Effector CD4-positive, alpha-beta T cell (primary cell): ENCODE results near the gene AGAP1.

Experiments used
- DNase-seq: peaks from one replicate; pipeline ENCODE4 v3.0.0-alpha.2; 2020

Gene AGAP1

DNA sequence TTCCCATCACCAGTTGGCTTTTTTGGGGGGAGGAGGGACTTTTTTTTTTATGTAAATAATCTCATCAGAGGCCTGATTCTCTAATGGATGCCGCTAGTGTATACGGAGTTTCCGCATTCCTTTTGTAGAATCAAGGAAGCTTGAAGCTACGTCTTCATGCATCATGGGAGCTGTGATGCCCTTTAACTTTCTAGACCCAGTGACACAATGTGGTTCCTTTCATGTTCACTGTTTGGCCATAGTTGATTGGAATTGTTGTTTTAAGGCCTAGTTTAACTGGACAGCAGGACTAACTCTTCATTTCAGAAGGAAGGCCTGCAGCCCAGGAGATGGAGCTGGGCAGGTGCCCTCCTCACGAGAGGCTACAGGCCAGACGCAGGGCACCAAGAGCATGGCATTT lies 287.9 kb downstream of the AGAP1 start:
- DNase-seq, result no peak

GRCh38 chr2:235784788-235785187 lies 290.9 kb downstream of the AGAP1 start:
- DNase-seq, result no peak

DNA sequence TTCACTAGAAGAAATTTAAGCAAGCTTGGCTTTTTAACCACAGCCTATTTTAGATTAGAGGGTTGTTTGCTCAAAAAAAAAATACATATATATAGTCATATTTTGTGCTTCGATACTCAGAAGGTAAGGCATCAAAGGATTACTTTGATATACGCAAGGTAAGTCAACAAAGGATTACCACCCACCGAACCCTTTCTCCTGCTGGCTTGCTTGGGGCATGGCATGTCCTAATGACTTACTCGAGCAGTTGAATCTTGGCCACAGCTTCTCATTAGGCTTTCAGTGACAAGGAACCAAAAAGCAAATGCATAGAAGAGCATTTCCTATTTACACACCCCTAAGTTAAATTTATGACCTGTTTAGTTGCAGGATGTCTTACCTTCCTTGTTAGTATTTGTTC lies 295.7 kb downstream of the AGAP1 start:
- DNase-seq, result no peak

GRCh38 chr2:235793163-235793752 lies 299.4 kb downstream of the AGAP1 start:
- no peak for DNase-seq

DNA sequence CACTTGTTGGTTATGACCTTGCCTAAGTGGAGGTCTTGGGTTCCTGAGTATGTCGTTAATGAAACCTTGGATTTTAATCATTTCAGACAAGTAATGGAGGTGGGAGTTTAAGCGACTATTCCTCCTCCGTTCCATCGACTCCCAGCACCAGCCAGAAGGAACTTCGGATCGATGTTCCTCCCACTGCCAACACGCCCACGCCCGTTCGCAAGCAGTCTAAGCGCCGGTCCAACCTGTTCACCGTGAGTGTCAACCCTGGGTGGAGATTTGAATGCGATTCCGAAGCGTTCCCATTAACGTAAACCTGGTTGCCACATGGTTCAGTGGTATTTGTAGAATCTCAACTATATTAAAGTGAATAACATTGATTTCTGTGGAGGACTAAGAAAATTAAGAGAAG lies 305.4 kb downstream of the AGAP1 start:
- no peak for DNase-seq

- DNase-seq, result no peak
These were observed 308.7 kb downstream of the AGAP1 start for GRCh38 chr2:235802542-235802941.

- no peak for DNase-seq
These were observed 309.2 kb downstream of the AGAP1 start for GRCh38 chr2:235803028-235803427.

DNA sequence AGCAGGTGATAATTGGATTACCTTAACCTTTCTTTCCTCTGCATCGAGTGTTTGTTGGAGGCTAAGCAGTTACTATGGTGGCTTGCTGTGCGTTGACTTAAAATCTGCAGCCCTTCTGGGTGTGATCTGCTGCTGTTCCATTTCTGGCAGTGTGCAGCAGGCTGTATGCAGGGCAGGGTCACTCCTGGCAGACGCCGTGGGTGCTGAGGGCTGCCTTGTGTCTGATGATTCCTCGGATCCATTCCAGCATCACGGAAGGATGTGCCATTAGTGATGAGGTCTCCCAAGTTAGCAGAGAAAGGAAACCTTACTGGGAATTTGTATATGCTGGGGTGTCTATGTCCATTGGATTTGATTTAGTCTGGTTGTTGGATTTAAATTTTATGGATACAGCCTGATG lies 310.8 kb downstream of the AGAP1 start:
- DNase-seq, result no peak

GRCh38 chr2:235806986-235807750 lies 313.3 kb downstream of the AGAP1 start:
- no peak for DNase-seq

- no peak for DNase-seq
These were observed 314.5 kb downstream of the AGAP1 start for GRCh38 chr2:235808366-235808765.

GRCh38 chr2:235810252-235810651 lies 316.4 kb downstream of the AGAP1 start:
- no peak for DNase-seq

GRCh38 chr2:235810846-235811245 lies 317.0 kb downstream of the AGAP1 start:
- DNase-seq, result no peak

DNA sequence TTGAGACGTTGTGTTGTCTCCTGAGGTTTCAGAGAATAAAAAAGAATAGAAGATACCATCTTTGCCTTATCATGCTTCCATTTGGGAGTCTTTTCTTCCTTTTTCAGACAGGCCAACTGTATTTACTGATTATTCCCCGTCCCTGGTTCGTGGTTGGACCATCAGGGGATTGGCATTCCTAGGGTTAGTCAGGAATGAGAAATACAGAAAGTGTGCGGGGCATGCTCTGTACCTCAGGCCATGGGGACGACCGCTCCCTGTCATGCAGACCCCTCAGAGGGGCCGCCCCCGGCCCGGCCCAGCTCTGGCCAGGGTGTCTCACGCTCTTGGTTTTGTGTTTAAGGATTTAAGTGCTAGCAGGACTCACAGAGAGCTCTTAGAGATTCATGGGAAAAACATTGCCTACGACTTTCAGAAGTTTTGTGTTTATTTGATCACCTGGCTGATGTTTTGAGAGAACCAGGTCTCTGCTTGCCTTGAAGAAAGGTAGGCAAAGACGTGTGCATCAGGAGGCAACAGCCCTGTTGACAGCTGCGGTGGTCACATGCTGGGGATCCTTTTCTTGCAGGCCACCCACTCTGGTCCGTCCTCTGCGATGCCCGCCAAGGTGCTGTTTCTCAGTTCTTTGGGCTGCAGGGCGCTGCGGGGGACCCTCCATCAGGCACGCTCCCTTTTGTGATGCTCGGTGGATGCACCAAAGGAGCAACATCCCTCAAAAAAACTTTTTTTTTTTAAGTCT lies 317.8 kb downstream of the AGAP1 start:
- DNase-seq, result no peak

DNA sequence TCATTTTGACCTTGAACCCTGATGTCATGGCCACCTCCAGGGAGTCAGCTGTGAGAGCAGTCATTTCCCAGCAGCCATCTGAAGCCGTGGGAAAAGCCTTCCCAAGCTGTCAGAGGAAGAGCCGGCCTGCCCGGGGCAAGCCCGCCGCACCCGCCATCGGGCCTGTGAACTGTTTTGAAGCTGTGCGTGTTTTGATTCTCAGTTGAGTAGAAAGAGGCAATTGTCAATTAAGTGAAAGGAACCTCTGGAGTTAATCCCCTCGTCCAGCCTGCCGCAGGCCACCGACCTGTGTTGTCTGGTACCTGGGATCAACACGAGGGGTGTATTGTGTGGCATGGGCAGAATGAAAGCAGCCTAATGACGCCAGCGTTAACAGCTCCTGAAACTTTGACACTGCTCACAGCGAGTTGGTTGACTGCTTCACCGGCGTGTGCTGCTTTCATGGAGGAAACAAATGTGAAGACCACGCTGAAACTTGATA lies 318.4 kb downstream of the AGAP1 start:
- DNase-seq, result no peak

DNA sequence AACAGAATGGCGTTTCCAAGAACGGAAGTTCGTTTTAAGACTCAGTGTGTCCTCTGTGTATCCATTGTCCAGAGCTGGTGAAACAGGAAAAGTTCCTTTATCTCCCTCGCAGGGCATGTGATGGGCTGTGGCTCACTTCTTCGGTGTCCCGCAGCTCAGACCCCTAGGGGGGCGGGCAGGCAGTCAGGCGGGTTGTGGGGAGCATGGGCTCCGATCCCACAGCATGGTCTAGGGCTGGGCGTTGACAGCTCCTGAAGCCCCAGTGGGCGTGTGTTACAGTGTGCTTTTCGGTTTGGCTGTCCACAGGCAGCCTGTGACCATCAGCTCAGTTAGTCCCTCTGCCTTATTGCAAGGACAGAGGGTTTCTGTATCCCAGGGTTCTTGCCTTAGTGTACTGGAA lies 319.6 kb downstream of the AGAP1 start:
- DNase-seq, result no peak

GRCh38 chr2:235820571-235820970 lies 326.7 kb downstream of the AGAP1 start:
- no peak for DNase-seq

DNA sequence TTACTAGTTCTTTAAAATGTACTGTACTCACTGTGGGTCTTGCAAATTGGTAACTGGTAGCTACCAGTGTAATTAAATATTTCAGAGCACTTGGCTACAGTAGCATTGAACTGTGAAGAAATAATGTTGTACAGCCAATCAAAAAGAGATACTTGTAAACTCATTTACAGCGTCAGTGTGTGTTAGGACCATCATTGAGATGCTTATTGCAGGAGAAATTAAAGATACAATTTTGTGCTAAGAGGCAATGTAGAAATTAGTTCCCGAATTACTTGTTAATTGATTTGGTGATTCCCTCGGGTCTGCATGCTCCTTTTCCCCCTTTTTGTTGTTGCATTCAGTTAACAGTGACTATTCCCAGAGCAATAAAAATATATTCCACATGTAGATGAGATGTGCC lies 330.5 kb downstream of the AGAP1 start:
- DNase-seq, result no peak

- no peak for DNase-seq
These were observed 332.1 kb downstream of the AGAP1 start for GRCh38 chr2:235825946-235826345.

DNA sequence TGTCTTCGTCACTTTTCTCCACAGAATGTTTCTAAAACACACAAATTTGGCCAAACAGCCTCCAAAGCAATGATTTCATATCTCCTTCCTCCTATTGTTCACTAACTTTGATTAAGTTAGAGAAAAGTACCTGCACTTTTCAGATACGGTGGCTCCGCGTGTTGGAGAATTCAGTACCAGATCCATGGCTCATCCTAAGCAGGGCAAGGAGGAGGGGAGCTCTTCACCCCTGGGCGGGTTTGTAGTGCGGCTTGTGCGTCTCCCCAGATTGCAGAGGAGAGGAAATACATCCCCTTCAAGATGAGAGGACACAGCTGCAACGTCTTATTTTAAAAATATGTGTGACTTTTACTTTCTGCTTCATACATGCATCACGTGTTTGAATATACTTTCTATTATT lies 333.0 kb downstream of the AGAP1 start:
- no peak for DNase-seq

DNA sequence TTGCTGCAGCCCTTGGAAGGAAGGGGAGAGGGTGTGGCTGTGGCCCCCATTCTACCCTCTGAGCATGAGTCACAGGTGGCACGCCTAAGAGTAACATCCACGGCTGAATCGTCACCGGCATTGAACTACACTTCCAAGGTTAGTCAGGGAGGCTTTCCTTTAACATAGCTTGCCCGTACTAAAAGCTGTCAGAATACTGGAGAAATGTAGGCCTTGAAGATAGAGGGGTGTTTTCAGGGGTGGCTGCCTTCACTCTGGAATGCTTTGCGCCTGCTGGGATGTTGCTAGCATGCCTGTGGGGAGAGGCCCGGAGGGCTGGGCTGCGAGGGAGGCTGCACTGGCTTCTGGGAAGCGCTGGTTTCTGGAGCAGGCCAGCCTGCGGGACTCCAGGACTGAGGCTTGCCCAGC lies 333.7 kb downstream of the AGAP1 start:
- no peak for DNase-seq

DNA sequence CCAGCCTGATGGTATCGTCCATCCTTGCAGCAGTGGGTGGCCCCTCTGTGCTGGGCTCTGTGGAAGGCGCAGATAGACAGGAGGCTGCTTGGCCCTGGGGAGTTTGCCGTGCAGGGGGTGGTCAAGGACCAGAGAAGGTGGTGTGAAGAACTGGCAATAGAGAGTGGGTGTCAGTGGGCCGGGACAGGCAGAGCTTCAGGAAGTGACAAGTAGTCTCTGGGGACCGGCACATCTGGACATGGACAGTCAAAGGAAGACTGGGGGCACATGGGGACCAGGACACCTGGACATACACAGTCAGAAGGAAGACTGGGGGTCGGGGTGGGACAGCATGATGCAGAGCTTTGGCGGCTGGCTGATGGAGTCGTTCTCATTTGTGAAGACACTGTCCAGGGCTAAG lies 335.9 kb downstream of the AGAP1 start:
- DNase-seq, result no peak

- DNase-seq, result no peak
These were observed 337.9 kb downstream of the AGAP1 start for GRCh38 chr2:235831755-235832154.

DNA sequence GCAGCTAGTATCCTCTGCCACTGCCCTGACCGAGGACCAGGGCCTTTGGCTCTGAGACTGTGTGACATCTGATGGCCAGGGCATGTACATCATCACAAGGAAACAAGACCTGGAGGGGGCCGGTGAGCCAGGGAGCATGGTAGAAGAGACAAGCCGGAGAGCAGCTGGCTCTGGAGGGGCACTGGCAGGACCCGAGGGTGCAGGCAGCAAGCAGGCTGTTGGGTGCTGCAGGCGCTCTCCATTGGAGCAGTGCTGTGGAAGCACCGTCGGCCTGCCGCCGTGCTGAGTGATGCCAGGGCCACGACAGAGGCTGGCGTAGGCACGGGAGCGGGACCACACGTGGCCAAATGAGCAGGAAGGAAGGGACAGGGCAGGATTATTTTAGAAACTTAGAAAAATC lies 339.1 kb downstream of the AGAP1 start:
- DNase-seq, result no peak
